Measurements from ENCODE around the gene MAGED1.

- TF ChIP-seq CTCF (IDR thresholded peaks at IDR 0.05): no peak
- no peak for TF ChIP-seq POLR2A (IDR thresholded peaks at IDR 0.05)
These were observed 40.2 kb upstream of the MAGED1 start for GRCh38 chrX:51853251-51853650.
